ENCODE measurements around the gene KCNH6.
A peak's percentile ranks its signal among the peaks of the same experiment; 100 is the strongest.

Gene KCNH6

DNA sequence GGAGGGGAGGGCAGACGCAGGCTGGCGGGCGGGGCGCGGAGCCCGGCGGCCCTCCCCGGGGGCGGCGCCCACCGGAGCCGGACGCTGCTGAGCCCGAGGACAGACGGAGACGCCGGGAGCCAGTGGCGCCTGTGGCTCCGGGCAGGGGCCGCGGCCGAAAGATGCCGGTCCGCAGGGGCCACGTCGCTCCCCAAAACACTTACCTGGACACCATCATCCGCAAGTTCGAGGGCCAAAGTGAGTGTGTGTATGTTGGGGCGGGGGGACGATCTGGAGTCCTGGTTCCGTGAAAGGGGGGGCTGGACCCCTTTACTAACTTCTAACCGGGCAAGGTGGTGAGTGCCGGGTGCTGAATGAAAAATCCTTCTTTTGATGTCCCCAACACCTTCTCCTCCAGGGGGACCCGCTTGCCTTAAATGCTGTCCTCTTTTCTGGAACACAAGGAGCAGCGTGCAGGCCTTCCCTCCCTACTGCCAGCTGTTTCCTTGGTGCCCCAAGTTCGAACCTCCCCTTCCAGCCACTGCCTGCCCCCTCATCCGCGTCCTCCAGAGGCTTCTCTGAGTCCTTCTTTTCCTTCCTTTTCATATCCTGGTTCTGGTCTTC, at the start of gene KCNH6:
Gene KCNH6 (plus strand): TSS at position 106 of the 603 bp plus-strand sequence. CDS start 56 bp downstream, at position 162.
- H3K9me3 ChIP-seq (ENCODE audit: control insufficient read depth, low read length) = no peaks in the 10 kb centered on the region
- H2AFZ ChIP-seq = peak within 1 kb of the TSS; percentile 68
- no peak within 1 kb of the TSS for H3K27ac ChIP-seq
- H3K4me3 ChIP-seq (ENCODE audit: low read depth, low read length) = no peak within 1 kb of the TSS
- no peaks in the 10 kb centered on the region for H3K36me3 ChIP-seq (ENCODE audit: control insufficient read depth, insufficient read depth, low read length)
- no peaks in the 10 kb centered on the region for H3K79me2 ChIP-seq
- no peak within 1 kb of the TSS for H3K4me2 ChIP-seq (ENCODE audit: low read length)
- peak; percentile 8 for TF ChIP-seq CTCF (IDR thresholded peaks at IDR 0.05)
- H3K4me1 ChIP-seq = no peaks in the 10 kb centered on the region
- no peak within 1 kb of the TSS for H3K9ac ChIP-seq
- no peaks in the 10 kb centered on the region for H3K27me3 ChIP-seq (ENCODE audit: control insufficient read depth, insufficient read depth, low read length)

DNA sequence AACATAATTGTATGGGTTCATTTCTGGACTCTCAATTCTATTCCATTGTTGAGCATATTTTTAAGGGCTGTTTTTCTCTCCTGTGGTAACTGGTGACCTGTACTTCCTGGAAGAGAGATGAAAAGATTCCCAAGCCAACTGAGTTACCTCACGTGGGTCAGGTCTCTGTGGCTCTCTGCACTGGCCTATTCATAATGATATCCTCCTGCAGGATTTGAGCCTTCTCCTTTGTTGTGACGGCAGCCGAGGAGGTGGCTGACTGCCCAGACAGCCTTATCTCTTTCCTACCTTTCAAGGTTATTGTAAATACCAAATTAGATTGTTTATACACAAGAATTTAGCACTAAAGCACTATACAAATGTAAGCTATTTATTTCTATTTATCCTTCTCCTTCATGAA, 49.0 kb upstream of the KCNH6 start:
- TF ChIP-seq CTCF (IDR thresholded peaks at IDR 0.05) = no peak
- Histone ChIP-seq H3K4me1 (peaks cover 47% of the 10 kb centered on the region), H3K9ac (no peak overlapping the region), H3K4me2 (ENCODE audit: low read length) (peak overlapping the region; percentile 51), H3K4me3 (ENCODE audit: low read depth, low read length) (no peak overlapping the region), H2AFZ (no peak overlapping the region), H3K36me3 (ENCODE audit: control insufficient read depth, insufficient read depth, low read length) (no peaks in the 10 kb centered on the region), H3K27me3 (ENCODE audit: control insufficient read depth, insufficient read depth, low read length) (no peaks in the 10 kb centered on the region), H3K27ac (peak overlapping the region; percentile 97), H3K79me2 (peaks cover 4% of the 10 kb centered on the region), H3K9me3 (ENCODE audit: control insufficient read depth, low read length) (no peaks in the 10 kb centered on the region)

DNA sequence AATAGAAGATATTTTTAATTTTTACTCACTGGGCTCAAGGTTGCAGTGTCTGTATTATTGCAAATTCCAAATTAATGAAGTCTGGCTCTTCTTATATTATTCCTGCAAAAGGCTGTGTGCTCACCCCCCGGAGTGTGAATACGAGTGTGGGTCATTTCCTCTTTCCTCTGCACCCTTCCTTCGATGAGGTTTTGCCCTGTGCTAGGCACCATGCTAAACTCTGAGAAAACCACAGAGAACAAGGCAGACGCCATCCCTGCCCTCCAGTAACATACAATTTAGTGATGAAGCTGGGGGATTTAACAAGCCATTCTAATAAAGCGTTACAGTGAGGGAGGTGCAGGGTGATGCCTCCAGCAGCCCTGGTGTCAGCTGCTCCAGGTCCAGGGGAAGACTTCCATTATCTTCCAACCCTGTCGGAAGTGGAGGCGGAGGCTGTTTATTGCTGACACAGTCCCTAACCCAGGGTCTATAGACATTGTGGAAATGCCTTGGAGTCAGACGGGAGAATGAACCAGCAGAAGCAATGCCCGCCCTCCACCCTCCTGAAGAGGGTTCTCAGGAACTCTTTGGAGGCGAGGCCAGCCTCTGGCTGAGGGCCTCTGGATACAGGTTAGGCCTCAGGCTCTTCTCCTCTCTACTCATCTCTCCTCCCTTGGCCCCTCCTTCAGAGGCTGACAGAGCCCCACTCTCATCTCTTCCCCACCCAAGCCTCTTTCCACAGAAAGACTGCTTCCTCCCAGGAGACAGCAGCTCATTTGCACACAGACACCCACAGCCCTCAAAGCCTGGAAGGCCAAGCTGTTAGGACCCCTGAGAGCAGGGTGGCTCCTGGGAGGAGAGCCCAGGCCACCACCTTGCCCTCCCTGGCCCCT, 48.3 kb upstream of the KCNH6 start:
- TF ChIP-seq CTCF (IDR thresholded peaks at IDR 0.05) = no peak
- Histone ChIP-seq H3K4me3 (ENCODE audit: low read depth, low read length) (no peak overlapping the region), H3K27me3 (ENCODE audit: control insufficient read depth, insufficient read depth, low read length) (no peaks in the 10 kb centered on the region), H3K27ac (peak overlapping the region; percentile 97), H3K4me1 (peaks cover 53% of the 10 kb centered on the region), H3K9me3 (ENCODE audit: control insufficient read depth, low read length) (no peaks in the 10 kb centered on the region), H3K4me2 (ENCODE audit: low read length) (peak overlapping the region; percentile 51), H3K36me3 (ENCODE audit: control insufficient read depth, insufficient read depth, low read length) (no peaks in the 10 kb centered on the region), H2AFZ (peak overlapping the region; percentile 56), H3K9ac (no peak overlapping the region), H3K79me2 (peaks cover 5% of the 10 kb centered on the region)

- no peak for TF ChIP-seq CTCF (IDR thresholded peaks at IDR 0.05)
- no peak overlapping the region for H3K4me3 ChIP-seq (ENCODE audit: low read depth, low read length)
- peaks cover 63% of the 10 kb centered on the region for H3K4me1 ChIP-seq
- peaks cover 5% of the 10 kb centered on the region for H3K79me2 ChIP-seq
- H3K27ac ChIP-seq = peak overlapping the region; percentile 97
- H2AFZ ChIP-seq = peak overlapping the region; percentile 73
- H3K36me3 ChIP-seq (ENCODE audit: control insufficient read depth, insufficient read depth, low read length) = no peaks in the 10 kb centered on the region
- no peaks in the 10 kb centered on the region for H3K9me3 ChIP-seq (ENCODE audit: control insufficient read depth, low read length)
- H3K27me3 ChIP-seq (ENCODE audit: control insufficient read depth, insufficient read depth, low read length) = no peaks in the 10 kb centered on the region
- peak overlapping the region; percentile 9 for H3K9ac ChIP-seq
- peak overlapping the region; percentile 51 for H3K4me2 ChIP-seq (ENCODE audit: low read length)
Measured at GRCh38 chr17:63475491-63476412, 47.4 kb upstream of the KCNH6 start.

Data from parathyroid adenoma (tissue), 2 donors.